T-helper 2 cell (primary cell): Measurements from ENCODE around the gene CD1E.
A peak's percentile ranks its signal among the peaks of the same experiment; 100 is the strongest.
"Not testable (repeated sequence)": the region's sequence is repeated elsewhere in the genome, so short reads cannot be mapped to it uniquely, and the experiment has no call there.

Experiments used
- DNase-seq, 5 experiments: peaks; one replicate each; pipeline versions ENCODE4 v3.0.0 to v3.0.0-alpha.2; 2012 to 2022
- total RNA-seq, 2 donors: gene quantifications; one replicate each; lab custom pipeline; 2026; lab: John Stamatoyannopoulos, UW

Gene CD1E
- 0 reads per million in 2 donors for total RNA-seq

DNA sequence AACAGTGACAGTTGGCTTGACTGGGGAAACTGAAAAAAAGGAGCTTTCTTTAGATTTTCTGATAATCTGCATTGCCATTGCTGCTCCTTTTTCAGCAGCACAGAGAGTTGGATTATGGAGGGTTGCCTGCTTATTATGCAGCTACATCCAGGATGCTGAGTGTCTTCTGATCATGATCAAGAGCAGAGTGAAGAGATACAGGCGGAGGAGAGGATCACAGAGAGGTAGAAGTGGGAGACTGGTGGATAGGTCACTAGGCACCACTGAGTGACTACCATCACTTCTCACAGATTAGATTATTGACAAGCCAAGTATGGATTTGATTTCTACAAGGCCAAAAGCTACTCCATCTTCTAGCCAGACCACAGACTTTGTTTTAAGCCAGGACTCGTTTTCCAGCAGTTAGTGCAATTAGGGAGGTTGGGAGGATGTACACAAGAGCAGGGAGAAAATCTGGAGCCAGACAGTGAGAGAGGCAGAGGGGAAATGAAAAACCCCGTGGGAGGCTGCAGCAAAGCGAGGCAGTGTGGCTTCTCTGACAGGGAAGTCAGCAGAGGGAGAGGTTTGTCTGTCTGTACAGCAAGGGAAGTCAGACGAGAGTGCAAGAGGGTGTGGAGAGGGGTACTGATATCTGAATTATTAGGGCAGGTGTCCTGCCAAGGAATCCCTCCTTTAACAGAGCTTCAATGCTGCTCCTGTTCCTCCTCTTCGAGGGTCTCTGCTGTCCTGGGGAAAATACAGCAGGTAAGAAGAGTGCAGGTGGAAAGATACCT is at the start of gene CD1E:
Gene CD1E, plus strand, starts transcription at position 592 of the 773 bp plus-strand sequence. Its CDS starts 95 bp downstream, at position 687.
- DNase-seq = no peak

DNA sequence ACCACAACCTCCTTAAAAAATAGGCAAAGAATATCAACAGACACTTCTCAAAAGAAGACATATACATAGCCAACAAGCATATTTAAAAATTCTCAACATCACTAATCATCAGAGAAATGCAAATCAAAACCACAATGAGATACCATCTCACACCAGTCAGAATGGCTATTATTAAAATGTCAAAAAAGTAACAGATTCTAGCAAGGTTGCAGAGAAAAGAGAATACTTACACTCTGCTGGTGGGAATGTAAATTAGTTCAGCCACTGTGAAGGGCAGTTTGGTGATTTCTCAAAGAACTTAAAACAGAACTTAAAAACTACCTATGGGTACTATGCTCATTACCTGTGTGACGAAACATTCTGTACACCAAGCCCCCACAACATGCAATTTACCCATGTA is 43.1 kb upstream of the CD1E start:
- DNase-seq = no peak

DNA sequence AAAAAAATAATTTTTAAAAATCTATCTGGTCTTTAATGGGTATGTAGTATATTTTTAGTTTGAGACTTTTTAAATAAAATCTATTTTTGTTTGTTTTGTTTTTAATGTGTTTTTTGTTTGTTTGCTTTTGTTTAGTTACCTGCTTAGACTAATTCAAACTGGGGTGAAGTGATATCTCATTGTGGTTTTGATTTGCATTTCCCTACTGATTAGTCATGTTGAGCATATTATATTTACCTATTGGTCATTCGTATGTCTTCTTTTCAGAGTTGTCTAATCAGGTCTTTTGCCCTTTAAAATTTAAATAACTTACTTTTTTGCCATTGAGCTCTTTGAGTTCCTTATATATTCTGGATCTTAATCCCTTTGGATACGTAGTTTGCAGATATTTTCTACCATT is 42.6 kb upstream of the CD1E start:
- DNase-seq = no peak

DNA sequence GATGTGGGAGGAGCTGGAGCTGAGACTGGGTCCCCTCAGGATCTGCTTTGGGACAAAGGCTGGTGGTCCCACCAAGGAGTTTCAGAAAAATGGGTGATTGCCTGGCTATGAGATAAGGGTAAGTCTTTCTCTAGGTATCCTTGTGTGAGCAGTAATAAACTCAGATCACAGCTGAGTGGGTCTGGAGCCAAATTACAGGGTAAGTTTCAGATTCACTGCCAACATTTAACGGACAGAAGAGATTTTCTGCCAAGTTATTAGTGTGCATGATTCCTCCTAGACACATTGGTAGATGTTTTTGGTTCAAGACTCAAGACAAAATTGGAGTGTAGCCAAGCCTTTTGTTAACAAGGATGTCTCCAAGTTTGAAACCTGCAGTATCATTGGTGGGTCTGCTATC is 29.8 kb upstream of the CD1E start:
- no peak for DNase-seq

DNA sequence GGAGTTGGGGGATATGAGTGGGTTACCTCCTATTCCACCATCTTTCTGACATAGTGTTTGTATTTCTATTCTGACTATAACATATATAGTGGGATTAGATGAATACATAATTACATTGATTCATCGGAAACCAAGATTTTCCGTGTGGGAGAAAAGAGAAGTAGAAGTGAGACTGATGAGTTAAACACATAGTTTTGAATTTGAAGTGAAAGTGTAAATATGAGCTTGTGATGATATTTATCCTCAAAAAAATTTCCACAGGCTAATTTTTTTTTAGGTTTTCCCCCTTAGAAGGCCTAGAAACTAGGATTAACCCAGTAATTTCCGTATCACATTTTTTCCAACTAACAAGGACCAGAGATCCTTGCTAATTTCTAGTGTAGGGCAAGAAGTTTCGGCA is 29.3 kb upstream of the CD1E start:
- no peak for DNase-seq

DNA sequence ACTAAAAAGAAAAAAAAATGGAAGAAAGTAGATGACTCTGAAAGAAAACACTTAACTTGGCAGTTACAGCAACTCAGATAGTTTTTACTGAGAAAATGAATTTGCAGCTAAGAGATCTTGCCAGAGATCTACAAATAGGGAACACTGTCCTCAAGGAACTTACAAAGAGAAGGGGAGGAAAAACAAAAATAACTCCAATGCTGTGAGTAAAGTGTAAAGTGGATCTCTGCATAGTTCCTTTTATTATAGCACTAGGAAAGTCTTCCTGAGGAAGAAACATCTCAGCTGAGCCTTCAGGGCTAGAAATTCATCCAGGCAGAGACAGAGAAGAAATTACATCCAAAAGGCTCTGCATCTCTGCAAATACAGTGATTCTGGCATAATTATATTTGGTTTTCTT is 26.2 kb upstream of the CD1E start:
- no peak for DNase-seq

DNA sequence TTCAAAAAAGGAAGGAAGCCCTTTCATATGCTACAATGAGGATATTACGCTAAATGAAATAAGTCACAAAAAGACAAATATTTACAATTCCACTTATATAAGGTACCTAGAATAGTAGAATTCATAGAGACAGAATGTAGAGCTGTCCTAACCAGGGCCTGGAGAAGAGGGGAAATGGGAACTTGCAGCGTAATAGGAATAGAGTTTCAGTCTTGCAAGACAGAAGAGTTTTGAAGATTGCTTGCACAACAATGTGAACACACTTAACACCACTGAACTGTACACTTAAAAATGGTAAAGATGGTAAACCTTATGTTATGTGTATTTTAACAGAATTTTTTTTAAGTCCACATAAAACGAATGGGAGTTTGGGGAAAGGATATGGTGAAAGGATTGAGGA is 25.3 kb upstream of the CD1E start:
- DNase-seq = no peak

DNA sequence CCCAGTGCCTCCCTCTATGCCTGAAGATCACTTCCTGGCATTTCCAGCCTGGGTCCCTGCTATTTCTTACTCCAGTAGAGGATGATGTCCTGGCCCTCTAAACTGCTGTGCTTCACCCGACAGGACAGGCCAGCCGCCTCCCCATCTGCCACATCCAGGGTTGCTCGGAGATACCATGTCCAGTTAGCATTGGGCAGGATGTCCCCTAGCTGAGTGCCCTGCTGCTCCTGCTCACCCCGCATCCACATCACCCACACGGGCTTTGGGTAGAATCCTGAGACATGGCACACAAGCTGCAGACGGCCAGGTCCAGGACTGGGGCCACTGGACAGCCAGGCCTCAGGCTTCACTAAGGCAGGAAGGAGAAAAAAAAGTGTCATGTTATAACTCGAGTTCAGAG is 24.4 kb upstream of the CD1E start:
- DNase-seq = no peak

DNA sequence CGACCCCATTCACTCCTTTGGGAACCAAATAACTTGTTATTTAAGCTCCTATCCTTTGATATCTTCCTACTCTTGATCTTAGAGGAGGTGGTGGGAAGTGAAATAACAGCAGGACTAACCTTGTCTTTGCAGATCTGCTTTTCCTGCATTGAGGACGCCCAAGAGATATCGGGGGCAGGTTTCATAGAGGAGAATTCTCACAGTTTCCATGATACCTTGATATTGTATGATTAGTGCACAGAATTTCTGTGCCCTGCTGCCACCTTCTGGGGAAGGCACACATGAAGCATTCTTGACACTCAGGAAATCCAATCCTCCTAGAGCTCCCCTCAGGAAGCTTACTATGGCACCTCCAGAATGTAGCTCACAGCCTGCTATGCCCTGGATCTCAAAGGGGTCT is 24.0 kb upstream of the CD1E start:
- DNase-seq = no peak

DNA sequence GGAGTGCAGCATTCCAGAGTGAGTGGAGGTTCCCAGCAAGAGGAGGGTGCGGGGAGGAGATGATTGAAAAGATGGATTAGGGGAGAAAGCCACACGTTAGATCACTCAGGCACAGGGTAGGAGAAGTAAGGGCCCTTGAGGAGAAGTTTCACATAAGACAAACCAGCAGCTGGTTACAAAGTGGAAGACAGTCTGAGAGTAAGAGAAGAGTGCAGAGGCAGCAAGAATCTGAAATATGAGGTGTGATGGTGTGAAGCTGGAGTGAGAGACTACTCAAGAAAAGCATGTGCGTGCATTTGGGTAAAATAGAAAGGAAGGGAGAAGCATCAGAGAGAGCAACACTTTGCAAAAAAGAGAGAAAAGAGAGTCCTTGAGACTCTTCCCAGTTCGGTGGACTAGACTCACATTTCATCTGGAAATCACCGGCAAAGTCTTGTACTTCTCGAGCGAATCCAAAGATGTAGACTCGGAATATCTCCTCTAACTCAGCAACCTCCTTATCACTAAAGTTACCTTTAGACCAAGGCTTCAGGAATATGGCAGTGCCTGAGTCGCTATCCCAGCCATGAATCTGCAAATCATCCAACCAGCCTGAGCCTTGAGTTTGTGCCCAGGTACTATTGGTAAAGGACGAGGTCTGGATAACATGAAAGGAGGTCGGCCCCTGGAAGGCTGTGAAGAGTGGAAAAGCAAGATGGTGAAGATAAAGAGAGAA is 23.1 kb upstream of the CD1E start:
- no peak for DNase-seq

DNA sequence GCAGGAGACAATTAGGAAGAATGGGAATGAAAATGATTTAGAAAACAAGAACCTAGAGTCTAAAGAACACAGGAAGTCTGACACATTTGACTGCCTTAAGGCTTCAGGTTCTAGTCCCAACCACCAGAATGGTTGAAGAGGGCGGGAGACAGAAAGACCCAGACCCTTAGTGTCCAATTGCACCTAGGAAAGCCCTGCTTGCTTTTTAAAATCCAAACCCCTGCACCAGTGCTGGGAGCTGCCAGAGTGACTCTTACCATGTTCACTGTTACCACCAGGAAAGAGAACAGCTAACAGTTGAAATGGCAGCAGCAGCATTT is 22.6 kb upstream of the CD1E start:
- DNase-seq = no peak

DNA sequence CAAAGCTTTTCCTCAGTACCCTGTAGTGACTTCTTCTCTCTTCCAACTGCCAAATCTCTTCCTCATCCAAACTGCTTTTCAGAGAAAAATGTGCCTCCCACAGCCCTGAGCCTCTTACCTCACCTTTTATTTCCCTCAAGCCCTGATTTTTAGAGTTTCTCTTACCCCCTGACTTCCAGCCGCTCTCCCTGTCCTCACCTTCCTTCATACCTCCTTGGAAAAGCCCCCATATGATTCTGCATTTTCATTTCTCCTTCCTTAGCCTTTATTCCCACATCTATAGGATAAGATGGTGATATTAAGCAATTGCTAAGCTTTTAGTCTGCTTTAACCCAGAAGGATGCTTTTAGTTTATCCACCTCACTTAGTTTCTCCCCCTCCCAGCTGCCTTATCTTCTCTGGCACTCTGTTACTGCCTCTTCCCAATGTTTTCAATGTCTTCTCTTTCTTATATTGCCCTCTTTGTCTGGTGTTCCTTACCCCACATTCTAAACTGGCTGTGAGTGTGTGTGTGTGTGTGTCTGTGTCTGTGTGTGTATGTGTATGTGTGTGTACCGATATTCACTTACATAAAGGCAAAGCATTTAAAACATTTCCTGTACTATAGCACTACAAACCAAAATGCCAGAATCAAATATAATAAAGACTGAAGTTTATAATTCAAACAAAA is 22.1 kb upstream of the CD1E start, which contains the start of gene CD1B:
Gene CD1B, minus strand, starts transcription at position 51 of the 670 bp plus-strand sequence. CDS start 108 bp downstream, outside the sequence.
- no peak for DNase-seq

DNA sequence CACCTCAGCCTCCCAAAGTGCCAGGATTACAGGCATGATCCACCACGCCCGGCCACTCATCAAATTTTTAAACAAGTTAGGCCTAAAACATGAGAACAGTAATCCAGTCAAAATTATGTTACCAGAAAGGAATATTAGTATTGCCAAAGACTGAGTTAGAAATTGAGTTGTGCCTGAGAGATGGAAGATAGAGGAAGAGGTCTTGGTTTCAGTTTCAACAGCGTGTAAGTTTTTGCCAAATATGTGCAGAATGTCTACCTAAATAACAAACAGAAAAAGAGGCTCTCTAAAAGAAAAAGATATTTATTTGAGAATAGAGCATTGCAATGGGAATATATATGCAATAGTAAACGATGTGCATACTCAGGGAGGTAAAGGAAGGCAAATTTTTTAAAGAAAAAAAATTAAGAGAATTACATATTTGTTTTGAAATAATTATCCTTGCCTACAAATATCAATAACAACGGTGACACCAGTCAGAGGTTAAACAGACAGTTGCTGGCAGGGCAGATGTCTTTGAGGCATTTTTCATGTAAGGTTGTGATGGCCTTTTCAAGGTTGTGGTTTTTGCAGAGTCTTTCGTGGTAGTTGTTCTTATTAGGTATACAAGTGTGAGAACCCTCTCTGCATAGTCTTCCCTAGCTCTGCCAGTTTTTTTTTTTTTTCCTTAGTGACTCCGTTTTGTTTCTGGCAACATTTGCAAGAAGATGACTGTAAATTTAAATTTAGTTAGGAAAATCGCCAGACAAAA is 20.1 kb upstream of the CD1E start:
- no peak for DNase-seq

DNA sequence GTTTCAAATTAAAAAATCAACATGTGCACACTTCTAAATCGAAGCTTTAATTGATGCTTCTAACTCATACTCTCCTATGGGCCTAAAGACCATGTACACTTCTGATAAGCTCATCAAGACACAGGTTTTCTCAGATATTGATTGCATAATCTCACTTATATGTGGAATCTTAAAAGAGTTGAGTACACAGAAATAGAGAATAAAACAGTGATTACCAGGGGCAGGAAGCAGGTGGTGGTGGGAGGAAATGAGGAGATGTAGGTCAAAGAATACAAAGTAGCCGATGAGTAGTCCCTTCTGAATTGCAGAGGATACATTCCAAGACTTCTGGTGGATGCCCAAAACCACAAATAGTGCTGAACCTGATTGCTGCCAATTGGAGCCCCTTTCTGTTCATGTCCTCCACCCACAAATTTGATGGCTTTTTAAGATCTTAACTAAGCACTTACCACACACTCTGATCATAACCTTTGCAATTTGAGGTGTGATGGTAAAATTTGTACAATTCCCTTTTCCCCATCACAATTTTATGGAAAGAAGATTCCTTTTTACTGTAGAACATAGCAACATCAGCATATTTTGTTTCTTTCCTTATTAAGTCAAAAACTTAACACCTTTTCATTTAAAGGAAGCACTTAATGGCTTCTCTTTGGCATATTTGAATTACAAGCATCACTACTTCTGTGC is 19.0 kb upstream of the CD1E start:
- DNase-seq = no peak

DNA sequence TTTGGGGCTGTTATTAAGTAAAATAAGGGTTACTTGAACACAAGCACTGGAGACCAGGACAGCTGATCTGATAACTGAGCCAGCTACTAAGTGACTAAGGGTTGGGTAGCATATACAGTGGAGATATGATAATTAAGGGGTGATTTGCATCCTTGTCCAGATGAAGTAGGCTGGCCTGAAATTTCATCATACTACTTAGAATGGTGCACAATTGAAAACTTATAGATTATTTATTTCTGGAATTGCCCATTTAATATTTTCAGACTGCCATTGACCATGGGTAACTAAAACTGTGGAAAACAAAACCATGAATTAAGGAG is 18.5 kb upstream of the CD1E start:
- DNase-seq = no peak

DNA sequence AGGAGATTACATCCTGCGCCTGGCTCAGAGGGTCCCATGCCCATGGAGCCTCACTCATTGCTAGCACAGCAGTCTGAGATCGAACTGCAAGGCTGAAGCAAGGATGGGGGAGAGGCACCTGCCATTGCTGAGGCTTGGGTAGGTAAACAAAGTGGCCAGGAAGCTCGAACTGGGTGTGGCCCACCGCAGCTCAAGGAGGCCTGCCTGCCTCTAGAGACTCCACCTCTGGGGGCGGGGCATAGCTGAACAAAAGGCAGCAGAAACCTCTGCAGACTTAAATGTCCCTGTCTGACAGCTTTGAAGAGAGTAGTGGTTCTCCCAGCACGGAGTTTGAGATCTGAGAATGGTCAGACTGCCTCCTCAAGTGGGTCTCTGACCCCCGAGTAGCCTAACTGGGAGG is 17.3 kb upstream of the CD1E start:
- peak in 1 of 5 experiments; percentile 56 for DNase-seq

DNA sequence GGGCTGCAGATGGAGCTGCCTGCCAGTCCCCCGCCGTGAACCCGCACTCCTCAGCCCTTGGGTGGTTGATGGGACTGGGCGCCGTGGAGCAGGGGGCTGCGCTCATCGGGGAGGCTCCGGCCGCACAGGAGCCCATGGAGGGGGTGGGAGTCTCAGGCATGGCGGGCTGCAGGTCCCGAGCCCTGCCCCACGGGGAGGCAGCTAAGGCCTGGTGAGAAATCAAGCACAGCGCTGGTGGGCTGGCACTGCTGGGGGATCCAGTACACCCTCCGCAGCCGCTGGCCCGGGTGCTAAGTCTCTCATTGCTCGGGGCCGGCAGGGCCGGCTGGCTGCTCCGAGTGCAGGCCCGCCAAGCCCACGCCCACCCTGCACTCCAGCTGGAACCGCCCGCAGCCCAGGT is 4.7 kb upstream of the CD1E start:
- not testable (repeated sequence) for DNase-seq

DNA sequence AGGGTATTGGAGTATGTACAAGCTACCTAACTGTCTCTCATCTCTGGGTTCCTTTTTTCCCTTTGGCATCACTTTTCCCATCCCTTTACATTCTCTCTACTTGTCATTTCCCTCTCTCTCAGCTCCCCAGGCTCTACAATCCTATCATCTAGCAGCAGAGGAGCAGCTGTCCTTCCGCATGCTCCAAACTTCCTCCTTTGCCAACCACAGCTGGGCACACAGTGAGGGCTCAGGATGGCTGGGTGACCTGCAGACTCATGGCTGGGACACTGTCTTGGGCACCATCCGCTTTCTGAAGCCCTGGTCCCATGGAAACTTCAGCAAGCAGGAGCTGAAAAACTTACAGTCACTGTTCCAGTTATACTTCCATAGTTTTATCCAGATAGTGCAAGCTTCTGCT is 561 bp downstream of the CD1E start:
- no peak for DNase-seq

DNA sequence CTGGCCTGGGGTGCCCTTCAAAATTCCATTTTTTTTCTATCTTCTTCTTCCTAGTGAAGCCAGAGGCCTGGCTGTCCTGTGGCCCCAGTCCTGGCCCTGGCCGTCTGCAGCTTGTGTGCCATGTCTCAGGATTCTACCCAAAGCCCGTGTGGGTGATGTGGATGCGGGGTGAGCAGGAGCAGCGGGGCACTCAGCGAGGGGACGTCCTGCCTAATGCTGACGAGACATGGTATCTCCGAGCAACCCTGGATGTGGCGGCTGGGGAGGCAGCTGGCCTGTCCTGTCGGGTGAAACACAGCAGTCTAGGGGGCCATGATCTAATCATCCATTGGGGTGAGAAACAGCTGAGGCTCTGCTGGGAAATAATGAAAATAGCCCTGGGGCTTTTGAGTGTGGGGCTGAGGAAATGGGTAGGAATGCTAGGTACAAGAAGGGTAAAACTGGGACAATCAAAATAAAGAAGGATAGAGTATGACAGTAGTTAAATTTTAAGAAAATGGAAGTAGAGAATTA is 2.1 kb downstream of the CD1E start:
- no peak for DNase-seq

DNA sequence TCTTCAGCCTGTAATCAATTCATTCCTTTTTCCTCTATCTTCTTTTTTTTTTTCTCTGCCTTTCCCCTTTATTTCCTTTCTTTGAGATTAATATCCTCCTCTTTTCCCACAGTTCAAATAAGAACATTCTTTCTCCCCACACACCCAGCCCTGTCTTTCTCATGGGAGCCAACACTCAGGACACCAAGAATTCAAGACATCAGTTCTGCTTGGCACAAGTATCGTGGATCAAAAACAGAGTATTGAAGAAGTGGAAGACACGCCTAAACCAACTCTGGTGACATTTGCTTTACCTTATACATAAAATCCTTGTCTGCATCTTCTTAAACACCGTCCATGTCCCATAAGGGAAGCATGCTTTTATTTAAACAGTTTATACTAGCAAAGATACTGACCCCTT is 2.9 kb downstream of the CD1E start:
- no peak for DNase-seq

DNA sequence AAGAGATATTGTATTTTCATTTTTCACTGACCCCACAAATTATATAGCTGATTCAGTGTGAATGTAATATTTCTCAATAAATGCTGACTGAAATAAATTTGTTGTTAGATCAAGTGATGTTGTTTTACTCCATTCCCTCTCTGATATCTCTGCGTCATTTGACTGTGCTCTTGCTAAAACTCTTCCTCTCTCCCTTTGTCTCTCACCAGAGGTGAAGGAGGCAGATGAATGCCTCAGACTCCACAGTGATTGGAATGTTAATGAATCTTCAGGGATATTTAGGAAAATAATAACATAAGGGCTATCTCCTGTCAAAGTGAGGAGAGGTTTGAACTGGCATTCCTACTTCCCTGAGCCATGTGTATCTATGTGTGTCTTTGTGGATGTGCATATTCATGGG is 3.7 kb downstream of the CD1E start:
- no peak for DNase-seq

DNA sequence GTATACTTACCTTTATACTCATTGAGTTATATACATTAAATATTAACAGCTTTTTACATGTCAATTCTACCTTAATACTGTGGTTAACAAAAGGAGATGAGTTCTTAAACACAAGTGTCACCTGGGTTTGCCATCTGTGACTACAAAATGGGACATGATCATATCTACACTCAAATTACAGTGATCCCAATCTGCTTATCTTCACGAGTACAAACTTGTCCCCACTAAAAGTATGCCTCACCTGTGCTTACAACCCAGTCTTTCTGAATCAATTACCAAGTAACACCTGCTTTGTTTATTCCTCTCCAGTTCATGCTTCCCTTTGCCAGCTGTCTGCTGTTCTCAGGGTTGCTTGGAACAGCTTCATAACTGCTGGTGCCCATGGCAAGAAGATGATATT is 8.8 kb downstream of the CD1E start:
- no peak for DNase-seq
